Spleen (tissue), 11 donors: ENCODE measurements around the gene GAB2. TPM values are rescaled to one million over a fixed set of nuclear protein-coding genes. Genes with fewer than 3 reads are reported as not detected.

Experiments used
- DNase-seq: peaks from one replicate; pipeline ENCODE4 v3.0.0-alpha.2; 2020
- H3K27ac ChIP-seq, 8 donors: fragments of 200-600 bp; sonication (generic) in 7 of 8; 1 replicate in 4 of 8; 2 replicates in 4 of 8; pipeline versions ENCODE4 v1.5.0 to v1.8.0; 2016 to 2021; ENCODE audit warnings: inconsistent platforms in 4 of 8, mild to moderate bottlenecking in 4 of 8, moderate library complexity in 1 of 8
- H3K27me3 ChIP-seq, 7 donors: fragments of 200-600 bp; sonication (generic) in 6 of 7; replicated peaks in 1 of 7; 1 replicate in 4 of 7; 2 replicates in 3 of 7; pipeline versions ENCODE4 v1.5.0 to v1.8.0; 2016 to 2021; ENCODE audit warnings: inconsistent platforms in 3 of 7, mild to moderate bottlenecking in 1 of 7
- H3K36me3 ChIP-seq, 6 donors: fragments of 200-600 bp; sonication (generic) in 5 of 6; 1 replicate in 4 of 6; 2 replicates in 2 of 6; pipeline versions ENCODE4 v1.5.0 to v1.8.0; 2016 to 2021; ENCODE audit warnings: inconsistent platforms in 2 of 6
- H3K4me1 ChIP-seq, 6 donors: fragments of 200-600 bp; sonication (generic) in 5 of 6; 1 replicate in 3 of 6; 2 replicates in 3 of 6; pipeline versions ENCODE4 v1.5.0 to v1.8.0; 2016 to 2021; ENCODE audit warnings: inconsistent platforms in 3 of 6
- H3K4me3 ChIP-seq, 8 donors: fragments of 200-600 bp; sonication (generic) in 7 of 8; 1 replicate in 4 of 8; 2 replicates in 4 of 8; pipeline versions ENCODE4 v1.5.0 to v1.8.0; 2016 to 2021; ENCODE audit warnings: inconsistent platforms in 4 of 8, mild to moderate bottlenecking in 4 of 8, moderate library complexity in 2 of 8
- H3K9me3 ChIP-seq, 8 donors: fragments of 200-600 bp; sonication (generic) in 7 of 8; 1 replicate in 4 of 8; 2 replicates in 4 of 8; pipeline versions ENCODE4 v1.5.0 to v1.8.0; 2016 to 2021; ENCODE audit warnings: inconsistent platforms in 4 of 8
- CTCF ChIP-seq, 11 experiments: fragments of 200-600 bp in 7 of 11; fragments of 450-650 bp in 4 of 11; sonication (generic) in 4 of 11; IDR thresholded peaks in 8 of 11; conservative IDR thresholded peaks in 3 of 11; 1 replicate in 7 of 11; 2 replicates in 4 of 11; pipeline versions ENCODE4 v1.4.0 to v1.8.0; 2016 to 2021; ENCODE audit warnings: antibody characterized with exemption in 11 of 11, inconsistent platforms in 4 of 11, mild to moderate bottlenecking in 1 of 11
- POLR2A ChIP-seq, 3 donors: fragments of 450-650 bp; IDR thresholded peaks; one replicate each; pipeline ENCODE4 v1.5.1; 2017; ENCODE audit warnings: antibody characterized with exemption in 3 of 3, mild to moderate bottlenecking in 1 of 3
- POLR2AphosphoS5 ChIP-seq, 3 donors: sonication (generic); formaldehyde crosslinking; IDR thresholded peaks; one replicate each; pipeline ENCODE4 v1.5.1; 2017; ENCODE audit warnings: antibody characterized with exemption in 3 of 3
- WGBS, 5 donors: extraction: QIAGEN DNeasy Blood & Tissue Kit in 3 of 5; methylation state at CpG; one replicate each; pipeline versions ENCODE4 v1.1.5 to v1.1.7; 2013 to 2018; 5-methylcytosine and 5-hydroxymethylcytosine counted together
- intact Hi-C: fragments of 100-400 bp; cut with DNase I; formaldehyde crosslinking; loops from one replicate; pipeline ENCODE4 v1.15.0; 2023; ENCODE audit warnings: low total_unique reads
- polyA plus RNA-seq, 3 donors: library from polyadenylated mRNA; stranded (reverse); fragments of 200-250 nt; gene quantifications; one replicate each; pipeline ENCODE4 v1.2.1, GENCODE V29; 2013
- total RNA-seq, 7 donors: library from RNA; depleted of rRNA in 3 of 7; stranded (reverse); fragments of >200 nt in 3 of 7; fragmentation: NEBNext Ultra II Directional in 4 of 7; extraction: Animal tissue kit (Norgen Biotek cat#: 25700) in 4 of 7; gene quantifications; one replicate each; pipeline versions ENCODE4 v1.1.0 to v1.2.1, GENCODE V29; 2016 to 2021
- donor health status: healthy with polysubstance abuse.
- donor health status: DM: no; HTN: no; CAD: no; lungs with moderate emphysema.
- donor health status: DM: no; HTN: no; CAD: no.
- donor health status: Bipolar disorder and iron deficiency.
- donor health status: healthy.
- donor health status: DM: no; HTN: no; CAD: no.
- donor health status: DM: yes; HTN: yes; CAD: no.

Gene GAB2
- total and polyA plus RNA-seq, 10 donors: 2.3 to 57.7 (median 47.0) TPM

GRCh38 chr11:78372114-78372768 is 45.4 kb downstream of the GAB2 start:
- Histone ChIP-seq H3K36me3 (no peaks in the 10 kb centered on the region), H3K27ac (no peak overlapping the region), H3K4me1 (peaks cover 0 to 28% (median 5%) of the 10 kb centered on the region in 6 donors), H3K4me3 (no peak overlapping the region), H3K9me3 (peaks cover 0 to 8% (median 2%) of the 10 kb centered on the region in 8 donors), H3K27me3 (no peaks in the 10 kb centered on the region)
- intact Hi-C loops: no loop called here
- 75 to 83% (median 78%) methylated on average over 4 of the region's 4 CpGs for WGBS, 5 donors
- no peak for DNase-seq
- TF ChIP-seq POLR2A (IDR thresholded peaks at IDR 0.05) (no peak), POLR2AphosphoS5 (IDR thresholded peaks at IDR 0.05) (no peak), CTCF (IDR thresholded peaks at IDR 0.05 in 8 of 11, conservative IDR thresholded peaks at IDR 0.05 in 3 of 11) (no peak)

- H3K4me1 ChIP-seq: peaks cover 0 to 28% (median 6%) of the 10 kb centered on the region in 6 donors
- H3K27ac ChIP-seq: no peak overlapping the region
- H3K9me3 ChIP-seq: no peaks in the 10 kb centered on the region
- H3K27me3 ChIP-seq: no peaks in the 10 kb centered on the region
- H3K36me3 ChIP-seq: no peaks in the 10 kb centered on the region
- no peak for TF ChIP-seq POLR2A (IDR thresholded peaks at IDR 0.05)
- TF ChIP-seq CTCF (IDR thresholded peaks at IDR 0.05 in 8 of 11, conservative IDR thresholded peaks at IDR 0.05 in 3 of 11): no peak
- TF ChIP-seq POLR2AphosphoS5 (IDR thresholded peaks at IDR 0.05): no peak
- WGBS, 5 donors: 44 to 64% (median 56%) methylated on average over 5 of the region's 5 CpGs
- H3K4me3 ChIP-seq: no peak overlapping the region
- intact Hi-C loops: no loop called here
- no peak for DNase-seq
Observed at GRCh38 chr11:78371221-78371891, 46.3 kb downstream of the GAB2 start.

- Histone ChIP-seq H3K9me3 (no peaks in the 10 kb centered on the region), H3K27ac (peak overlapping the region in 1 of 8 donors; percentile 14), H3K4me1 (peaks cover 0 to 33% (median 6%) of the 10 kb centered on the region in 6 donors), H3K4me3 (no peak overlapping the region), H3K36me3 (no peaks in the 10 kb centered on the region), H3K27me3 (no peaks in the 10 kb centered on the region)
- no peak for TF ChIP-seq POLR2A (IDR thresholded peaks at IDR 0.05)
- no peak for TF ChIP-seq CTCF (IDR thresholded peaks at IDR 0.05 in 8 of 11, conservative IDR thresholded peaks at IDR 0.05 in 3 of 11)
- TF ChIP-seq POLR2AphosphoS5 (IDR thresholded peaks at IDR 0.05): no peak
- 69 to 85% (median 75%) methylated on average over 7 of the region's 7 CpGs for WGBS, 5 donors
- DNase-seq: no peak
- intact Hi-C loops: no loop called here
Observed at GRCh38 chr11:78370406-78371172, 47.0 kb downstream of the GAB2 start.

- Histone ChIP-seq H3K27ac (no peak overlapping the region), H3K4me1 (peaks cover 0 to 44% (median 13%) of the 10 kb centered on the region in 6 donors), H3K4me3 (no peak overlapping the region), H3K27me3 (no peaks in the 10 kb centered on the region), H3K36me3 (no peaks in the 10 kb centered on the region), H3K9me3 (no peaks in the 10 kb centered on the region)
- 81 to 92% (median 83%) methylated on average over 2 of the region's 2 CpGs for WGBS, 5 donors
- intact Hi-C loops: no loop called here
- TF ChIP-seq POLR2A (IDR thresholded peaks at IDR 0.05) (no peak), POLR2AphosphoS5 (IDR thresholded peaks at IDR 0.05) (no peak), CTCF (IDR thresholded peaks at IDR 0.05 in 8 of 11, conservative IDR thresholded peaks at IDR 0.05 in 3 of 11) (no peak)
- no peak for DNase-seq
Observed at GRCh38 chr11:78365381-78365792, 52.2 kb downstream of the GAB2 start.
